Stimulated activated naive CD8-positive, alpha-beta T cell treated with anti-CD3 and anti-CD28 coated beads, Interleukin-15, amount 100 ng/mL, for 72 hours (primary cell): Measurements from ENCODE around the gene PTPRR.

Experiments used
- ATAC-seq: fragments of 150-1000 bp; cut with Tn5 transposase; 2 replicates; pipeline ENCODE4 v1.10.0; 2021; ENCODE audit warnings: mild to moderate bottlenecking, moderate library complexity
- DNase-seq, 2 donors: peaks; one replicate each; pipeline ENCODE4 v3.0.0; 2021 to 2022
- H3K27ac Mint-ChIP-seq, 2 donors: one replicate each; pipeline ENCODE4 v1.8.0; 2022; ENCODE audit warnings: mild to moderate bottlenecking in 2 of 2, mixed read lengths in 2 of 2, moderate library complexity in 2 of 2
- H3K27me3 Mint-ChIP-seq: one replicate; pipeline ENCODE4 v1.8.0; 2022; ENCODE audit warnings: mixed read lengths
- H3K4me1 Mint-ChIP-seq: one replicate; pipeline ENCODE4 v1.8.0; 2022; ENCODE audit warnings: mild to moderate bottlenecking, mixed read lengths
- H3K4me3 Mint-ChIP-seq, 2 donors: one replicate each; pipeline ENCODE4 v1.8.0; 2022; ENCODE audit warnings: mild to moderate bottlenecking in 2 of 2, mixed read lengths in 2 of 2, moderate library complexity in 1 of 2
- H3K9me3 Mint-ChIP-seq, 2 donors: one replicate each; pipeline ENCODE4 v1.8.0; 2022; ENCODE audit warnings: mixed read lengths in 2 of 2

Gene PTPRR

GRCh38 chr12:70691018-70691672 is 229.4 kb downstream of the PTPRR start:
- no peak for ATAC-seq
- no peak for DNase-seq
- no peak overlapping the region for H3K27ac Mint-ChIP-seq
- H3K27me3 Mint-ChIP-seq, result peaks cover 5% of the 10 kb centered on the region
- H3K4me3 Mint-ChIP-seq, result no peak overlapping the region
- no peaks in the 10 kb centered on the region for H3K9me3 Mint-ChIP-seq
- H3K4me1 Mint-ChIP-seq, result no peaks in the 10 kb centered on the region

GRCh38 chr12:70686907-70687306 is 233.6 kb downstream of the PTPRR start:
- H3K4me3 Mint-ChIP-seq, result no peak overlapping the region
- ATAC-seq (no peak), DNase-seq (no peak)
- no peaks in the 10 kb centered on the region for H3K9me3 Mint-ChIP-seq
- peaks cover 5% of the 10 kb centered on the region for H3K27me3 Mint-ChIP-seq
- H3K27ac Mint-ChIP-seq, result no peak overlapping the region
- no peaks in the 10 kb centered on the region for H3K4me1 Mint-ChIP-seq

GRCh38 chr12:70686299-70686698 is 234.2 kb downstream of the PTPRR start:
- ATAC-seq, result no peak
- Mint-ChIP-seq H3K27me3 (peaks cover 5% of the 10 kb centered on the region), H3K4me3 (no peak overlapping the region), H3K9me3 (no peaks in the 10 kb centered on the region), H3K4me1 (no peaks in the 10 kb centered on the region), H3K27ac (no peak overlapping the region)
- no peak for DNase-seq

GRCh38 chr12:70683976-70684375 is 236.6 kb downstream of the PTPRR start:
- no peak for DNase-seq
- ATAC-seq, result no peak
- Mint-ChIP-seq H3K27me3 (peaks cover 22% of the 10 kb centered on the region), H3K4me1 (no peaks in the 10 kb centered on the region), H3K9me3 (no peaks in the 10 kb centered on the region), H3K4me3 (no peak overlapping the region), H3K27ac (no peak overlapping the region)

- no peak overlapping the region for H3K27ac Mint-ChIP-seq
- ATAC-seq, result peak; percentile 15
- H3K4me1 Mint-ChIP-seq, result no peaks in the 10 kb centered on the region
- peaks cover 11% of the 10 kb centered on the region for H3K27me3 Mint-ChIP-seq
- no peak for DNase-seq
- no peaks in the 10 kb centered on the region for H3K9me3 Mint-ChIP-seq
- H3K4me3 Mint-ChIP-seq, result no peak overlapping the region
These were observed 248.8 kb downstream of the PTPRR start for GRCh38 chr12:70671698-70672097.

GRCh38 chr12:70670948-70671347 is 249.6 kb downstream of the PTPRR start:
- H3K27ac Mint-ChIP-seq, result no peak overlapping the region
- no peaks in the 10 kb centered on the region for H3K9me3 Mint-ChIP-seq
- H3K4me3 Mint-ChIP-seq, result no peak overlapping the region
- H3K4me1 Mint-ChIP-seq, result no peaks in the 10 kb centered on the region
- H3K27me3 Mint-ChIP-seq, result peaks cover 11% of the 10 kb centered on the region
- DNase-seq (no peak), ATAC-seq (no peak)

- no peak for DNase-seq
- Mint-ChIP-seq H3K27ac (no peak overlapping the region), H3K27me3 (peaks cover 5% of the 10 kb centered on the region), H3K4me3 (no peak overlapping the region), H3K9me3 (no peaks in the 10 kb centered on the region), H3K4me1 (no peaks in the 10 kb centered on the region)
- ATAC-seq, result no peak
These were observed 253.3 kb downstream of the PTPRR start for GRCh38 chr12:70667253-70667652.

GRCh38 chr12:70666364-70666763 is 254.2 kb downstream of the PTPRR start:
- DNase-seq (no peak), ATAC-seq (no peak)
- H3K9me3 Mint-ChIP-seq, result no peaks in the 10 kb centered on the region
- H3K27ac Mint-ChIP-seq, result no peak overlapping the region
- H3K4me1 Mint-ChIP-seq, result no peaks in the 10 kb centered on the region
- no peaks in the 10 kb centered on the region for H3K27me3 Mint-ChIP-seq
- no peak overlapping the region for H3K4me3 Mint-ChIP-seq

- Mint-ChIP-seq H3K27ac (no peak overlapping the region), H3K4me3 (no peak overlapping the region), H3K9me3 (no peaks in the 10 kb centered on the region), H3K27me3 (no peaks in the 10 kb centered on the region), H3K4me1 (no peaks in the 10 kb centered on the region)
- ATAC-seq (no peak), DNase-seq (no peak)
These were observed 256.1 kb downstream of the PTPRR start for GRCh38 chr12:70664465-70664881.

- DNase-seq, result no peak
- Mint-ChIP-seq H3K4me3 (no peak overlapping the region), H3K4me1 (no peaks in the 10 kb centered on the region), H3K9me3 (no peaks in the 10 kb centered on the region), H3K27me3 (peaks cover 5% of the 10 kb centered on the region), H3K27ac (no peak overlapping the region)
- ATAC-seq, result no peak
These were observed 256.7 kb downstream of the PTPRR start for GRCh38 chr12:70663838-70664237.

GRCh38 chr12:70661466-70662161 is 258.9 kb downstream of the PTPRR start:
- Mint-ChIP-seq H3K9me3 (no peaks in the 10 kb centered on the region), H3K4me1 (no peaks in the 10 kb centered on the region), H3K27ac (no peak overlapping the region), H3K27me3 (peaks cover 15% of the 10 kb centered on the region), H3K4me3 (no peak overlapping the region)
- ATAC-seq, result no peak
- no peak for DNase-seq

GRCh38 chr12:70660620-70661219 is 259.8 kb downstream of the PTPRR start:
- no peak overlapping the region for H3K27ac Mint-ChIP-seq
- H3K9me3 Mint-ChIP-seq, result no peaks in the 10 kb centered on the region
- ATAC-seq (no peak), DNase-seq (no peak)
- peaks cover 15% of the 10 kb centered on the region for H3K27me3 Mint-ChIP-seq
- H3K4me3 Mint-ChIP-seq, result no peak overlapping the region
- H3K4me1 Mint-ChIP-seq, result no peaks in the 10 kb centered on the region

GRCh38 chr12:70660002-70660604 is 260.4 kb downstream of the PTPRR start:
- no peak overlapping the region for H3K27ac Mint-ChIP-seq
- H3K27me3 Mint-ChIP-seq, result peaks cover 15% of the 10 kb centered on the region
- no peak for ATAC-seq
- DNase-seq, result no peak
- no peak overlapping the region for H3K4me3 Mint-ChIP-seq
- H3K9me3 Mint-ChIP-seq, result no peaks in the 10 kb centered on the region
- H3K4me1 Mint-ChIP-seq, result no peaks in the 10 kb centered on the region

- Mint-ChIP-seq H3K27me3 (peaks cover 15% of the 10 kb centered on the region), H3K4me1 (no peaks in the 10 kb centered on the region), H3K9me3 (no peaks in the 10 kb centered on the region), H3K4me3 (no peak overlapping the region), H3K27ac (no peak overlapping the region)
- ATAC-seq (no peak), DNase-seq (no peak)
These were observed 261.4 kb downstream of the PTPRR start for GRCh38 chr12:70659077-70659606.

- Mint-ChIP-seq H3K27ac (no peak overlapping the region), H3K27me3 (peaks cover 15% of the 10 kb centered on the region), H3K4me1 (no peaks in the 10 kb centered on the region), H3K4me3 (no peak overlapping the region), H3K9me3 (no peaks in the 10 kb centered on the region)
- no peak for DNase-seq
- ATAC-seq, result no peak
These were observed 262.8 kb downstream of the PTPRR start for GRCh38 chr12:70657616-70658286.
